Muscle layer of duodenum (tissue), 2 donors: ENCODE measurements around the gene NSMCE4A.
A peak's percentile ranks its signal among the peaks of the same experiment; 100 is the strongest.
"Not testable (repeated sequence)": the region's sequence is repeated elsewhere in the genome, so short reads cannot be mapped to it uniquely, and the experiment has no call there.

Source experiments
- H3K27ac ChIP-seq: one replicate; pipeline ENCODE4 v1.7.0; 2013; ENCODE audit warnings: mild to moderate bottlenecking, low read length
- H3K27me3 ChIP-seq: one replicate; pipeline ENCODE4 v1.7.0; 2013; ENCODE audit warnings: low read depth, mild to moderate bottlenecking, control low read depth, low read length
- H3K36me3 ChIP-seq, 2 donors: one replicate each; pipeline ENCODE4 v1.7.0; 2013; ENCODE audit warnings: low read length in 2 of 2, control low read depth in 1 of 2, mild to moderate bottlenecking in 1 of 2; ENCODE audit not compliant: insufficient read depth in 2 of 2, control insufficient read depth in 1 of 2
- H3K4me1 ChIP-seq, 2 donors: one replicate each; pipeline ENCODE4 v1.7.0; 2013; ENCODE audit warnings: low read length in 2 of 2, mild to moderate bottlenecking in 2 of 2, control low read depth in 1 of 2, moderate library complexity in 1 of 2; ENCODE audit not compliant: insufficient read depth in 2 of 2, control insufficient read depth in 1 of 2
- H3K4me3 ChIP-seq, 2 donors: one replicate each; pipeline ENCODE4 v1.7.0; 2013; ENCODE audit warnings: low read length in 2 of 2, low read depth in 1 of 2, mild to moderate bottlenecking in 1 of 2
- H3K9me3 ChIP-seq, 2 donors: one replicate each; pipeline ENCODE4 v1.7.0; 2013; ENCODE audit warnings: low read length in 2 of 2, control low read depth in 1 of 2, mild to moderate bottlenecking in 1 of 2; ENCODE audit not compliant: control insufficient read depth in 1 of 2
- donor health status: healthy.

The NSMCE4A gene

GRCh38 chr10:121988361-121989324 is 13.6 kb upstream of the NSMCE4A start, which contains the start of gene TACC2:
Gene TACC2 (plus strand): TSS chr10:121989163. CDS start chr10:122021982, 32,819 bp downstream.
- H3K27ac ChIP-seq = no peak within 1 kb of the TSS
- peaks cover 0 to 4% of the 10 kb centered on the region in 2 donors for H3K4me1 ChIP-seq
- peaks cover 5 to 6% of the 10 kb centered on the region in 2 donors for H3K9me3 ChIP-seq
- no peaks in the 10 kb centered on the region for H3K36me3 ChIP-seq
- no peaks in the 10 kb centered on the region for H3K27me3 ChIP-seq
- no peak within 1 kb of the TSS for H3K4me3 ChIP-seq

- Histone ChIP-seq H3K9me3 (peaks cover 5 to 6% of the 10 kb centered on the region in 2 donors), H3K4me1 (no peaks in the 10 kb centered on the region)
Measured at GRCh38 chr10:121984463-121984862, 9.4 kb upstream of the NSMCE4A start.

GRCh38 chr10:121983852-121984251 is 8.8 kb upstream of the NSMCE4A start:
- no peak overlapping the region for H3K27ac ChIP-seq
- H3K27me3 ChIP-seq = no peaks in the 10 kb centered on the region
- H3K4me1 ChIP-seq = no peaks in the 10 kb centered on the region
- no peaks in the 10 kb centered on the region for H3K36me3 ChIP-seq
- H3K9me3 ChIP-seq = peaks cover 5 to 6% of the 10 kb centered on the region in 2 donors
- H3K4me3 ChIP-seq = no peak overlapping the region

More at GRCh38 chr10:121984463-121984862, 9.4 kb upstream of the NSMCE4A start:
- Histone ChIP-seq H3K4me3 (no peak overlapping the region), H3K27ac (no peak overlapping the region), H3K36me3 (no peaks in the 10 kb centered on the region), H3K27me3 (no peaks in the 10 kb centered on the region)

DNA sequence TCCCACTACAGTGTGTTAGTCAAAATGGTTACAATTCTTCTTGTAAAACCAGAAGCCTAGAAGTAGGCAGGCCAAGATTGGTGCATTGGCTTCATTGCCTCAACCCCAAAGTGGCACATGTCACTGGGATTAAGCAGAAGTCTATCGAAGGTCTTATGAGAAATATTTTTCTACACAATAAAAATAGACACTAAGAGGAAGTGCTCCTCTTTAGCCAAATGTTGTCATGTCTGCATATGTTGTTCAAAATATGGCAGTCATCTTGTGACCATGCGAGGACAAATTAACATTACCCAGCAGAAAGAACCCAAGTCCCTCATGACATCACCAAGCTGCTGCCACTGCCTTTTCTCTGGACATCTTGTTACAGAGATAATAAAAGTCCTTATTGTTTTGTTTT is 6.3 kb upstream of the NSMCE4A start:
- Histone ChIP-seq H3K27me3 (no peaks in the 10 kb centered on the region), H3K27ac (no peak overlapping the region), H3K36me3 (no peaks in the 10 kb centered on the region), H3K4me1 (no peaks in the 10 kb centered on the region), H3K9me3 (peaks cover 5 to 6% of the 10 kb centered on the region in 2 donors), H3K4me3 (no peak overlapping the region)

DNA sequence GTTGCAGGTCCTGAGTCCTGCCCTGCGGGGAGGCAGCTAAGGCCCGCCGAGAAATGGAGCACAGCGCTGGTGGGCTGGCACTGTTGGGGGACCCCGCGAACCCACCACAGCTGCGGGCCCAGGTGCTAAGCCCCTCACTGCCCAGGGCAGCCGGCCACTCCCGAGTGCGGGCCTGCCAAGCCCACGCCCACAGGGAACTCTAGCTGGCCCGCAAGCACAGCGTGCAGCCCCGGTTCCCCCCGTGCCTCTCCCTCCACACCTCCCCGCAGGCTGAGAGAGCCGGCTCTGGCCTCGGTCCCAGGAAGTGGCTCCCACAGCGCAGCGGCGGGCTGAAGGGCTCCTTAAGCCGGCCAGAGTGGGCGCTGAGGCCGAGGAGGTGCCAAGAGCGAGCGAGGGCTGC is 3.5 kb upstream of the NSMCE4A start:
- Histone ChIP-seq H3K4me3 (no peak overlapping the region), H3K27ac (no peak overlapping the region), H3K4me1 (peaks cover 0 to 12% of the 10 kb centered on the region in 2 donors), H3K9me3 (no peaks in the 10 kb centered on the region), H3K27me3 (no peaks in the 10 kb centered on the region), H3K36me3 (no peaks in the 10 kb centered on the region)

DNA sequence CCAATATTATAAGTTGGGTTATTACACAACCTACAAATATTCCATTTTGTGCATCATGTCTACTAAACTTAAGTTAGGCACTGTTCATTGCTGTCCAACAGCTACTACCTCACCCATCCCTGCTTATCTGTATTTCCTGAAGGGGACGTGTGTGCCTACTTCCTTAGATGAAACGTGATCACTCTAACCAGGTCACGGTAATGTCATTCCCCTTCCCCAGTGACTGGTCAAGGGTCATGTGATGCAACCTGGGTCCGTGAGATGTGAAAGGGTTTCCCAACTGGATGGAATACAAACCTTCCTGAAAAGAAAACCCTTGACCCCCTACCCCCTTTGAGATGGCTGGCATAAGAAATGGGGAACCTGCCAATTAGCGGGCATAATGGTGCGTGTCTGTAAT is 1.6 kb upstream of the NSMCE4A start:
- peaks cover 0 to 26% of the 10 kb centered on the region in 2 donors for H3K4me1 ChIP-seq
- no peaks in the 10 kb centered on the region for H3K9me3 ChIP-seq
- H3K27me3 ChIP-seq = no peaks in the 10 kb centered on the region
- no peak overlapping the region for H3K4me3 ChIP-seq
- H3K27ac ChIP-seq = no peak overlapping the region
- no peaks in the 10 kb centered on the region for H3K36me3 ChIP-seq

GRCh38 chr10:121975295-121976086 is 474 bp upstream of the NSMCE4A start:
- peak overlapping the region; percentile 78 to 86 for H3K4me3 ChIP-seq
- H3K4me1 ChIP-seq = peaks cover 0 to 26% of the 10 kb centered on the region in 2 donors
- peak overlapping the region; percentile 72 for H3K27ac ChIP-seq
- no peaks in the 10 kb centered on the region for H3K9me3 ChIP-seq
- H3K36me3 ChIP-seq = peaks cover 0 to 2% of the 10 kb centered on the region in 2 donors
- no peaks in the 10 kb centered on the region for H3K27me3 ChIP-seq

- H3K36me3 ChIP-seq = peaks cover 4 to 10% of the 10 kb centered on the region in 2 donors
- H3K9me3 ChIP-seq = no peaks in the 10 kb centered on the region
- H3K4me3 ChIP-seq = peak overlapping the region; percentile 78 to 86
- no peaks in the 10 kb centered on the region for H3K27me3 ChIP-seq
- peak overlapping the region; percentile 72 for H3K27ac ChIP-seq
- H3K4me1 ChIP-seq = peaks cover 0 to 26% of the 10 kb centered on the region in 2 donors
Measured at GRCh38 chr10:121974019-121974534, 940 bp downstream of the NSMCE4A start.

DNA sequence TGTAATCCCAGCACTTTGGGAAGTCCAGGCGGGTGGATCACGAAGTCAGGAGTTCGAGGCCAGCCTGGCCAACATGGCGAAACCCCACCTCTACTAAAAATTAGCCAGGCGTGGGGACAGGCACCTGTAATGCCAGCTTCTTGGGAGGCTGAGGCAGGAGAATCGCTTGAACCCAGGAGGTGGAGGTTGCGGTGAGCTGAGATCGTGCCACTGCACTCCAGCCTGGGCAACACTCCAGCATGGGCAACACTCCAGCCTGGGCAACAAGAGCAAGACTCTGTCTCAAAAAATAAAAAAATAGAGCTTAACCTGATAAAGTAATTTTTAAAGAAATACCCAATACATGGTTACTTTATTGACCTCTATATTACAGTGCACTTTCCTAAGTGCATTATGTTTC is 5.9 kb downstream of the NSMCE4A start:
- H3K4me3 ChIP-seq, H3K27me3 ChIP-seq, H3K9me3 ChIP-seq, H3K27ac ChIP-seq: not testable (repeated sequence)
- Histone ChIP-seq H3K36me3 (peaks cover 35 to 53% of the 10 kb centered on the region in 2 donors), H3K4me1 (peaks cover 0 to 20% of the 10 kb centered on the region in 2 donors)

- peaks cover 48 to 53% of the 10 kb centered on the region in 2 donors for H3K36me3 ChIP-seq
- no peak overlapping the region for H3K27ac ChIP-seq
- no peaks in the 10 kb centered on the region for H3K4me1 ChIP-seq
- no peaks in the 10 kb centered on the region for H3K9me3 ChIP-seq
- H3K27me3 ChIP-seq = no peaks in the 10 kb centered on the region
- no peak overlapping the region for H3K4me3 ChIP-seq
Measured at GRCh38 chr10:121965996-121966395, 9.0 kb downstream of the NSMCE4A start.

- no peak overlapping the region for H3K4me3 ChIP-seq
- no peak overlapping the region for H3K27ac ChIP-seq
- H3K9me3 ChIP-seq = no peaks in the 10 kb centered on the region
- H3K36me3 ChIP-seq = peaks cover 40 to 42% of the 10 kb centered on the region in 2 donors
- H3K27me3 ChIP-seq = no peaks in the 10 kb centered on the region
- no peaks in the 10 kb centered on the region for H3K4me1 ChIP-seq
Measured at GRCh38 chr10:121961456-121961855, 13.6 kb downstream of the NSMCE4A start.
